GM19397 (cell line): ENCODE measurements around the gene SEC22A.
A peak's percentile ranks its signal among the peaks of the same experiment; 100 is the strongest.

Experiments
- ATAC-seq: cut with Tn5 transposase; IDR thresholded peaks from one replicate; pipeline ENCODE4 v1.9.1; 2021; ENCODE audit warnings: mild to moderate bottlenecking, moderate library complexity; ENCODE audit not compliant: unreplicated experiment

The SEC22A gene

GRCh38 chr3:123201557-123202427 is at the start of gene SEC22A:
Gene SEC22A, plus strand, starts transcription at chr3:123201943. Its CDS starts 7,275 bp downstream, at chr3:123209218.
- ATAC-seq, result peak; percentile 96

GRCh38 chr3:123152687-123153086 is 49.1 kb upstream of the SEC22A start:
- ATAC-seq, result no peak

GRCh38 chr3:123153125-123154019 is 48.4 kb upstream of the SEC22A start:
- peak; percentile 50 for ATAC-seq

- ATAC-seq, result no peak
Measured at GRCh38 chr3:123154020-123154985, 47.4 kb upstream of the SEC22A start.

GRCh38 chr3:123155471-123156011 is 46.2 kb upstream of the SEC22A start:
- no peak for ATAC-seq

- ATAC-seq, result no peak
Measured at GRCh38 chr3:123156276-123156995, 45.3 kb upstream of the SEC22A start.

GRCh38 chr3:123157209-123157597 is 44.5 kb upstream of the SEC22A start:
- ATAC-seq, result no peak

- no peak for ATAC-seq
Measured at GRCh38 chr3:123157598-123158287, 44.0 kb upstream of the SEC22A start.

GRCh38 chr3:123158330-123158729 is 43.4 kb upstream of the SEC22A start:
- no peak for ATAC-seq

GRCh38 chr3:123158899-123159390 is 42.8 kb upstream of the SEC22A start:
- ATAC-seq, result no peak

GRCh38 chr3:123159926-123160635 is 41.7 kb upstream of the SEC22A start:
- ATAC-seq, result no peak

GRCh38 chr3:123161167-123161566 is 40.6 kb upstream of the SEC22A start:
- no peak for ATAC-seq

- ATAC-seq, result no peak
Measured at GRCh38 chr3:123163141-123163540, 38.6 kb upstream of the SEC22A start.

- no peak for ATAC-seq
Measured at GRCh38 chr3:123165163-123165562, 36.6 kb upstream of the SEC22A start.

GRCh38 chr3:123167686-123168085 is 34.1 kb upstream of the SEC22A start:
- no peak for ATAC-seq

GRCh38 chr3:123168122-123168521 is 33.6 kb upstream of the SEC22A start:
- no peak for ATAC-seq

- ATAC-seq, result no peak
Measured at GRCh38 chr3:123168605-123169004, 33.1 kb upstream of the SEC22A start.

GRCh38 chr3:123169492-123169929 is 32.2 kb upstream of the SEC22A start:
- no peak for ATAC-seq
